SU-DHL-6 (cell line): ENCODE measurements around the gene GRIA1.

Source experiments
- H2AFZ ChIP-seq: fragments of 200-600 bp; sonication (generic); 2 replicates; pipeline ENCODE4 v1.6.1; 2014; ENCODE audit warnings: low read depth, mild to moderate bottlenecking, moderate library complexity, mixed read lengths, antibody characterized with exemption, low read length; ENCODE audit not compliant: severe bottlenecking
- H3F3A ChIP-seq: fragments of 200-600 bp; shearing (Covaris generic); 2 replicates; pipeline ENCODE4 v1.6.0; 2016; ENCODE audit warnings: antibody characterized with exemption, mild to moderate bottlenecking; ENCODE audit not compliant: insufficient read depth
- H3K27ac ChIP-seq: fragments of 200-600 bp; sonication (generic); 2 replicates; pipeline ENCODE4 v1.5.1; 2016; ENCODE audit warnings: low read depth, mild to moderate bottlenecking, low read length, moderate library complexity, mixed read lengths
- H3K27me3 ChIP-seq: fragments of 200-600 bp; sonication (generic), shearing (Covaris generic); 2 replicates; pipeline ENCODE4 v1.6.0; 2014; ENCODE audit warnings: mild to moderate bottlenecking, low read length
- H3K36me3 ChIP-seq: fragments of 200-600 bp; sonication (generic); 2 replicates; pipeline ENCODE4 v1.6.1; 2014; ENCODE audit warnings: mild to moderate bottlenecking, low read length, mixed read lengths
- H3K4me2 ChIP-seq: fragments of 300-600, 200-600 bp; shearing (Covaris generic), sonication (generic); 2 replicates; pipeline ENCODE4 v1.6.0; 2014; ENCODE audit warnings: low read length, low read depth, mild to moderate bottlenecking; ENCODE audit not compliant: poor library complexity, severe bottlenecking
- H3K4me3 ChIP-seq: fragments of 200-600 bp; sonication (generic); 2 replicates; pipeline ENCODE4 v1.5.1; 2014; ENCODE audit warnings: antibody characterized with exemption, low read length, mild to moderate bottlenecking, mixed read lengths; ENCODE audit not compliant: insufficient read depth, poor library complexity, severe bottlenecking
- H3K79me2 ChIP-seq: fragments of 200-600 bp; sonication (generic); 2 replicates; pipeline ENCODE4 v1.6.1; 2014; ENCODE audit warnings: mild to moderate bottlenecking, low read length, moderate library complexity; ENCODE audit not compliant: insufficient read depth
- H3K9ac ChIP-seq: fragments of 200-600 bp; sonication (generic); 2 replicates; pipeline ENCODE4 v1.7.0; 2014; ENCODE audit warnings: mild to moderate bottlenecking, low read length
- H3K9me2 ChIP-seq: fragments of 200-600 bp; sonication (generic); replicated peaks from 2 replicates; pipeline ENCODE4 v1.6.1; 2014; ENCODE audit warnings: low read length; ENCODE audit not compliant: insufficient read depth
- H3K9me3 ChIP-seq: fragments of 200-600 bp; sonication (generic); 2 replicates; pipeline ENCODE4 v1.6.1; 2014; ENCODE audit warnings: low read length, mixed read lengths; ENCODE audit not compliant: insufficient read depth
- H4K20me1 ChIP-seq: fragments of 200-600 bp; sonication (generic); 2 replicates; pipeline ENCODE4 v1.6.1; 2014; ENCODE audit warnings: low read depth, mild to moderate bottlenecking, antibody characterized with exemption, low read length, moderate library complexity, mixed read lengths
- CTCF ChIP-seq: fragments of 200-600 bp; sonication (generic); IDR thresholded peaks from one replicate; pipeline ENCODE4 v1.5.1; 2017; ENCODE audit warnings: antibody characterized with exemption, mild to moderate bottlenecking, low read length, moderate library complexity; ENCODE audit not compliant: insufficient read depth, poor library complexity, severe bottlenecking
- EZH2phosphoT487 ChIP-seq: fragments of 200-600 bp; sonication (generic), shearing (Covaris generic); conservative IDR thresholded peaks from 2 replicates; pipeline ENCODE4 v1.6.1; 2018; ENCODE audit warnings: mild to moderate bottlenecking, antibody characterized with exemption, low read length, moderate library complexity, mixed read lengths

Gene GRIA1

GRCh38 chr5:153491038-153491744, 721 bp downstream of the GRIA1 start:
- H2AFZ ChIP-seq: no peak overlapping the region
- no peaks in the 10 kb centered on the region for H3K27me3 ChIP-seq
- no peak overlapping the region for H3K4me3 ChIP-seq

GRCh38 chr5:153491856-153492255, 1.4 kb downstream of the GRIA1 start:
- Histone ChIP-seq H3K27me3 (no peaks in the 10 kb centered on the region), H3F3A (no peaks in the 10 kb centered on the region), H3K9me3 (no peaks in the 10 kb centered on the region), H3K4me2 (no peak overlapping the region), H3K9ac (no peak overlapping the region), H4K20me1 (no peaks in the 10 kb centered on the region), H3K9me2 (no peaks in the 10 kb centered on the region; the same call in 1 of the 2 replicates), H3K4me3 (no peak overlapping the region), H3K36me3 (no peaks in the 10 kb centered on the region), H3K27ac (no peak overlapping the region), H2AFZ (no peak overlapping the region), H3K79me2 (no peaks in the 10 kb centered on the region)
- TF ChIP-seq CTCF: no peak

More at GRCh38 chr5:153491038-153491744, 721 bp downstream of the GRIA1 start:
- H3K4me2 ChIP-seq: no peak overlapping the region
- no peaks in the 10 kb centered on the region for H4K20me1 ChIP-seq
- H3K36me3 ChIP-seq: no peaks in the 10 kb centered on the region
- no peak for TF ChIP-seq EZH2phosphoT487
- no peak for TF ChIP-seq CTCF
- no peaks in the 10 kb centered on the region for H3K79me2 ChIP-seq
- no peak overlapping the region for H3K27ac ChIP-seq
- H3K9me3 ChIP-seq: no peaks in the 10 kb centered on the region
- H3K9me2 ChIP-seq: no peaks in the 10 kb centered on the region; the same call in 1 of the 2 replicates
- H3K9ac ChIP-seq: no peak overlapping the region
- no peaks in the 10 kb centered on the region for H3F3A ChIP-seq

GRCh38 chr5:153496835-153497234, 6.4 kb downstream of the GRIA1 start:
- TF ChIP-seq EZH2phosphoT487 (no peak), CTCF (peak; percentile 40)
- H3K9me2 ChIP-seq: no peaks in the 10 kb centered on the region
- no peak overlapping the region for H3K4me2 ChIP-seq

More at GRCh38 chr5:153496835-153497234, 6.4 kb downstream of the GRIA1 start:
- Histone ChIP-seq H3F3A (no peaks in the 10 kb centered on the region), H3K36me3 (no peaks in the 10 kb centered on the region), H3K4me3 (no peak overlapping the region), H3K9me3 (no peaks in the 10 kb centered on the region), H2AFZ (no peak overlapping the region), H3K27me3 (no peaks in the 10 kb centered on the region), H3K27ac (no peak overlapping the region), H3K79me2 (no peaks in the 10 kb centered on the region), H4K20me1 (no peaks in the 10 kb centered on the region), H3K9ac (no peak overlapping the region)
